ENCODE measurements around the gene DSN1.
A peak's percentile ranks its signal among the peaks of the same experiment; 100 is the strongest.

Gene DSN1

GRCh38 chr20:36794116-36794474 is 20.5 kb upstream of the DSN1 start:
- Histone ChIP-seq H3K27me3 (ENCODE audit: insufficient read depth, low read length, poor library complexity, severe bottlenecking) (no peaks in the 10 kb centered on the region), H3F3A (ENCODE audit: low read depth) (no peaks in the 10 kb centered on the region), H3K9me3 (ENCODE audit: insufficient read depth, low read depth, low read length) (no peaks in the 10 kb centered on the region), H4K20me1 (ENCODE audit: insufficient read depth, low read length, poor library complexity, severe bottlenecking) (no peaks in the 10 kb centered on the region), H3K36me3 (ENCODE audit: insufficient read depth, low read length) (peaks cover 49% of the 10 kb centered on the region; the same call in 1 of the 2 replicates), H3K4me3 (ENCODE audit: low read length, poor library complexity, severe bottlenecking) (no peak overlapping the region), H3K9ac (ENCODE audit: low read depth, low read length, poor library complexity, severe bottlenecking) (no peak overlapping the region), H3K4me2 (ENCODE audit: low read depth, low read length, poor library complexity, severe bottlenecking) (no peak overlapping the region), H3K9me2 (replicated peaks; ENCODE audit: low read depth, low read length) (no peaks in the 10 kb centered on the region), H3K79me2 (ENCODE audit: insufficient read depth, low read length) (no peaks in the 10 kb centered on the region), H2AFZ (ENCODE audit: low read length) (no peak overlapping the region), H3K4me1 (ENCODE audit: insufficient read depth, low read length, poor library complexity, severe bottlenecking) (no peaks in the 10 kb centered on the region)
- TF ChIP-seq CTCF (conservative IDR thresholded peaks at IDR 0.05; ENCODE audit: low read length): no peak
- TF ChIP-seq EZH2phosphoT487 (IDR thresholded peaks at IDR 0.05; ENCODE audit: borderline replicate concordance): no peak

- Histone ChIP-seq H3K36me3 (ENCODE audit: insufficient read depth, low read length) (peaks cover 47% of the 10 kb centered on the region; the same call in 1 of the 2 replicates), H4K20me1 (ENCODE audit: insufficient read depth, low read length, poor library complexity, severe bottlenecking) (no peaks in the 10 kb centered on the region), H3K9ac (ENCODE audit: low read depth, low read length, poor library complexity, severe bottlenecking) (no peak overlapping the region), H3K4me2 (ENCODE audit: low read depth, low read length, poor library complexity, severe bottlenecking) (no peak overlapping the region), H3K79me2 (ENCODE audit: insufficient read depth, low read length) (no peaks in the 10 kb centered on the region), H3K4me1 (ENCODE audit: insufficient read depth, low read length, poor library complexity, severe bottlenecking) (no peaks in the 10 kb centered on the region), H2AFZ (ENCODE audit: low read length) (no peak overlapping the region), H3F3A (ENCODE audit: low read depth) (no peaks in the 10 kb centered on the region), H3K27me3 (ENCODE audit: insufficient read depth, low read length, poor library complexity, severe bottlenecking) (no peaks in the 10 kb centered on the region), H3K9me2 (replicated peaks; ENCODE audit: low read depth, low read length) (no peaks in the 10 kb centered on the region), H3K9me3 (ENCODE audit: insufficient read depth, low read depth, low read length) (no peaks in the 10 kb centered on the region), H3K4me3 (ENCODE audit: low read length, poor library complexity, severe bottlenecking) (no peak overlapping the region)
- TF ChIP-seq EZH2phosphoT487 (IDR thresholded peaks at IDR 0.05; ENCODE audit: borderline replicate concordance) (no peak), CTCF (conservative IDR thresholded peaks at IDR 0.05; ENCODE audit: low read length) (no peak)
These were observed 19.9 kb upstream of the DSN1 start for GRCh38 chr20:36793294-36794115.

- no peaks in the 10 kb centered on the region for H4K20me1 ChIP-seq (ENCODE audit: insufficient read depth, low read length, poor library complexity, severe bottlenecking)
- H3K4me3 ChIP-seq (ENCODE audit: low read length, poor library complexity, severe bottlenecking): no peak overlapping the region
- peaks cover 37% of the 10 kb centered on the region; the same call in 1 of the 2 replicates for H3K36me3 ChIP-seq (ENCODE audit: insufficient read depth, low read length)
- no peaks in the 10 kb centered on the region for H3K79me2 ChIP-seq (ENCODE audit: insufficient read depth, low read length)
- H3K9ac ChIP-seq (ENCODE audit: low read depth, low read length, poor library complexity, severe bottlenecking): no peak overlapping the region
- no peaks in the 10 kb centered on the region for H3K27me3 ChIP-seq (ENCODE audit: insufficient read depth, low read length, poor library complexity, severe bottlenecking)
- H3K9me2 ChIP-seq (replicated peaks; ENCODE audit: low read depth, low read length): no peaks in the 10 kb centered on the region
- no peaks in the 10 kb centered on the region for H3F3A ChIP-seq (ENCODE audit: low read depth)
- no peak overlapping the region for H2AFZ ChIP-seq (ENCODE audit: low read length)
- no peaks in the 10 kb centered on the region for H3K9me3 ChIP-seq (ENCODE audit: insufficient read depth, low read depth, low read length)
- H3K4me1 ChIP-seq (ENCODE audit: insufficient read depth, low read length, poor library complexity, severe bottlenecking): no peaks in the 10 kb centered on the region
- no peak overlapping the region for H3K4me2 ChIP-seq (ENCODE audit: low read depth, low read length, poor library complexity, severe bottlenecking)
- TF ChIP-seq CTCF (conservative IDR thresholded peaks at IDR 0.05; ENCODE audit: low read length) (peak; percentile 39; the same call in 1 of the 2 replicates), EZH2phosphoT487 (IDR thresholded peaks at IDR 0.05; ENCODE audit: borderline replicate concordance) (no peak)
These were observed 18.9 kb upstream of the DSN1 start for GRCh38 chr20:36792422-36792821.

All from Loucy (cell line).